Measurements from ENCODE around the gene ARL15.

ARL15 gene

DNA sequence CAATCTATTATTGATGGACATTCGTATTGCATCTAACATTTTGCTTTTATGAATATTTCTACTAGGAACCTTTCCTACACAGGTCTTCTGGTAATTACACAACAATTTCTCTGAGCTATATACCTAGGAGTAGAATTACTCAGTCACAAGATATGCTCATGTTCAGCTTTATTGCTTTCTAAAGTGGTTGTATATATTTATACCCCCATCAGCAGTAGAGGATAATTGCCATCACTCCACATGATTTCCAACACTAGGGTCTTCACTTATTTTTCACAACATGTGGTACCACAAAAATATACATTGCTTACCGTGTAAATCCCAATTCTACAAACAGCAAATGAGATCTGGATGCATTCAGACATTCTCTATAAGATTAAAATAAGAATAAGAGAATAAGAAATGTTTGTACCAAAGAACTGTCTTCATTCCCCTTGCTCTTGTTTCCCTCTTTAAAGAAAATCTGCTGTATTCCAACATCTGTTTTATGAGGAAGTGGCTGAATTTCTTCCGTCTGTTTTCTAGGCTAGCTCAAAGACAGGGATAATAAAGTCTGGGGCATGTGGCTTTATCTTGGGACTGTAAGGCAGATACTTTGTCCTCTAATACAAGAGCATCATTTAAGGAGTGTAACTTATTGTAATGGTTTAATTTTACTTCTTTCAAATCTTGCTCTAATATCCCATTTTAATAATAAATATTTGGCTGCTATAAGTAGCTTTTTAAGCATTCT is 28.2 kb downstream of the ARL15 start:
- H3K4ac ChIP-seq (ENCODE audit: low read length): no peak overlapping the region
- H3K27me3 ChIP-seq (ENCODE audit: control insufficient read depth in 3 of 3, insufficient read depth in 3 of 3, low read depth in 1 of 3, low read length in 3 of 3): peaks cover 0 to 2% (median 0%) of the 10 kb centered on the region in 3 experiments
- no peak overlapping the region for H2BK5ac ChIP-seq (ENCODE audit: low read length)
- peaks cover 1% of the 10 kb centered on the region for H3K79me1 ChIP-seq (ENCODE audit: low read depth, low read length)
- no peak overlapping the region for H3K14ac ChIP-seq (ENCODE audit: low read length)
- H2AK5ac ChIP-seq (ENCODE audit: low read depth, low read length): no peak overlapping the region
- no peak overlapping the region for H3K4me3 ChIP-seq (ENCODE audit: low read length in 2 of 2)
- H2AFZ ChIP-seq (ENCODE audit: low read length): no peak overlapping the region
- no peak overlapping the region for H4K8ac ChIP-seq (ENCODE audit: low read depth, low read length)
- peaks cover 0 to 2% of the 10 kb centered on the region in 2 donors for H3K4me1 ChIP-seq (ENCODE audit: control insufficient read depth in 2 of 2, insufficient read depth in 1 of 2, low read depth in 1 of 2, low read length in 2 of 2)
- H3K36me3 ChIP-seq (replicated peaks in 1 of 2; ENCODE audit: control insufficient read depth in 2 of 2, insufficient read depth in 2 of 2, low read length in 2 of 2): peaks cover 0 to 2% of the 10 kb centered on the region in 2 donors
- H2BK12ac ChIP-seq (ENCODE audit: low read length): no peak overlapping the region
- peaks cover 0 to 4% of the 10 kb centered on the region in 2 donors for H3K9me3 ChIP-seq (replicated peaks in 1 of 2; ENCODE audit: control insufficient read depth in 2 of 2, insufficient read depth in 1 of 2, low read depth in 1 of 2, low read length in 2 of 2)
- WGBS, 2 donors (ENCODE audit: extremely low coverage in 2 of 2, insufficient read length in 2 of 2, insufficient replicate concordance in 1 of 2): no CpG with 5 or more reads among the region's 3 CpGs
- DNase-seq (ENCODE audit: low spot score): no peak
- no peak overlapping the region for H3K23ac ChIP-seq (ENCODE audit: low read depth, low read length, poor library complexity)
- H3K27ac ChIP-seq (replicated peaks; ENCODE audit: low read length): no peak overlapping the region
- H3K9ac ChIP-seq (ENCODE audit: low read depth, low read length, poor library complexity): no peak overlapping the region
- no peak overlapping the region for H3K18ac ChIP-seq (ENCODE audit: low read length)
- H4K91ac ChIP-seq (ENCODE audit: low read depth, low read length, poor library complexity): no peak overlapping the region
- H2BK15ac ChIP-seq (ENCODE audit: low read length): no peak overlapping the region
- H2BK120ac ChIP-seq (ENCODE audit: low read depth, low read length): no peak overlapping the region
- no peak overlapping the region for H3K4me2 ChIP-seq (ENCODE audit: insufficient read depth, low read length, poor library complexity, severe bottlenecking)

DNA sequence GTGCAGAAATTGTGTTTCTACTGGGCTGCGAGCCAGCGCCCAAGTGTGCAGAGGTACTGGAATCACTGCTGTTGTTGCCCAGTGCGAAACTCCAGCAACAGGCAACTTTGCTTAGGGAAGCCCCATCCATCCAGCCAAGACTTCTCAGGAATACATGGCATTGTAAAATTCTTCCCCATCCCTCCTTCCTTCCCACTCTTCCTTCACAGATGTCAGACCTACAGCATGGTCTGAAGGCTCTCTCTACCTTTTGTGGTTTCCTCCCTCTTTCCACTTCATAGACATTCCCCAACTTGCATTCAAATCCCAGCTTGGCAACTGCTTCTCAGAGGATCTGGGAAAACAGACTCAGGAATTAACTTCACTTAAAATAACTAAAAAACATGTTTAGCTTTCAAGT is 30.4 kb downstream of the ARL15 start:
- WGBS, 2 donors (ENCODE audit: extremely low coverage in 2 of 2, insufficient read length in 2 of 2, insufficient replicate concordance in 1 of 2): no CpG with 5 or more reads among the region's 3 CpGs
- H2BK5ac ChIP-seq (ENCODE audit: low read length): no peak overlapping the region
- no peak overlapping the region for H2BK12ac ChIP-seq (ENCODE audit: low read length)
- H2BK15ac ChIP-seq (ENCODE audit: low read length): no peak overlapping the region
- no peak overlapping the region for H3K4me3 ChIP-seq (ENCODE audit: low read length in 2 of 2)
- H3K9me3 ChIP-seq (replicated peaks in 1 of 2; ENCODE audit: control insufficient read depth in 2 of 2, insufficient read depth in 1 of 2, low read depth in 1 of 2, low read length in 2 of 2): peaks cover 0 to 4% of the 10 kb centered on the region in 2 donors
- H4K91ac ChIP-seq (ENCODE audit: low read depth, low read length, poor library complexity): no peak overlapping the region
- H3K9ac ChIP-seq (ENCODE audit: low read depth, low read length, poor library complexity): no peak overlapping the region
- H3K14ac ChIP-seq (ENCODE audit: low read length): no peak overlapping the region
- no peak overlapping the region for H2AFZ ChIP-seq (ENCODE audit: low read length)
- H3K4me2 ChIP-seq (ENCODE audit: insufficient read depth, low read length, poor library complexity, severe bottlenecking): no peak overlapping the region
- H3K18ac ChIP-seq (ENCODE audit: low read length): no peak overlapping the region
- H3K79me1 ChIP-seq (ENCODE audit: low read depth, low read length): peaks cover 1% of the 10 kb centered on the region
- no peak overlapping the region for H2BK120ac ChIP-seq (ENCODE audit: low read depth, low read length)
- H4K8ac ChIP-seq (ENCODE audit: low read depth, low read length): no peak overlapping the region
- H2AK5ac ChIP-seq (ENCODE audit: low read depth, low read length): no peak overlapping the region
- no peaks in the 10 kb centered on the region for H3K4me1 ChIP-seq (ENCODE audit: control insufficient read depth in 2 of 2, insufficient read depth in 1 of 2, low read depth in 1 of 2, low read length in 2 of 2)
- H3K4ac ChIP-seq (ENCODE audit: low read length): no peak overlapping the region
- H3K27ac ChIP-seq (replicated peaks; ENCODE audit: low read length): no peak overlapping the region
- DNase-seq (ENCODE audit: low spot score): no peak
- no peak overlapping the region for H3K23ac ChIP-seq (ENCODE audit: low read depth, low read length, poor library complexity)
- peaks cover 0 to 2% (median 0%) of the 10 kb centered on the region in 3 experiments for H3K27me3 ChIP-seq (ENCODE audit: control insufficient read depth in 3 of 3, insufficient read depth in 3 of 3, low read depth in 1 of 3, low read length in 3 of 3)
- peaks cover 0 to 2% of the 10 kb centered on the region in 2 donors for H3K36me3 ChIP-seq (replicated peaks in 1 of 2; ENCODE audit: control insufficient read depth in 2 of 2, insufficient read depth in 2 of 2, low read length in 2 of 2)

DNA sequence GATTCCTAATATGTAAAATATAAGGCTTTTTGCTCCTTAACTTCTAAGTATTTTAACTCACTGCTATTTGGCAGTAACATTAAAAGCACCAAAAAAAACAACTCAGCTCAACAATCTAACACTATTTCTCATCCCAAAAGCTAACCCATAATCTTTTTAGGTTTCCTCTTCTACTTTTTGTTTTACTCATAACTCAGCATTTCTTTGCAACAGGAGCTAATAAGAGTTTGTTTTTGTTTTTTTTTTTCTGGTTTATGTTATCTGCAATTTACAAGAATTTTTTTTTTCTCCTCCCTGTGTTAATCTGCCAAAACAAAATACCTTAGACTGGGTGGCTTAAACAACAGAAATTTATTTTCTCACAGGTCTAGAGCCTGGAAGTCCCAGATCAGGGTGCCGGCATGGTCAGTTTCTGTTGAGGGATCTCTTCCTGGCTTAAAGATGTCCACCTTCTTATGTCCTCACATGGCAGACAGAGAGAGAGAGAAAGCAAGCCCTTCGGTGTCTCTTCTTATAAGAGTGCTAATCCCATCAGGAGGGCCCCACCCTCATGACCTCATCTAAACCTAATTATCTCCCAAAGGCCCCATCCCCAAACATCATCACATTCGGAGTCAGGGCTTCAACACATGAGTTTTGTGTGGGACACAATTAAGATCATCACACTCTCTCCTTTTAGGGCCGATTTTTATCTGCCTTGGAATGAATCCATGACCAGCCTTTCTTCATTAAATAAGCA is 31.2 kb downstream of the ARL15 start:
- no peak for DNase-seq (ENCODE audit: low spot score)
- no peak overlapping the region for H3K4me2 ChIP-seq (ENCODE audit: insufficient read depth, low read length, poor library complexity, severe bottlenecking)
- no peak overlapping the region for H3K14ac ChIP-seq (ENCODE audit: low read length)
- H3K36me3 ChIP-seq (replicated peaks in 1 of 2; ENCODE audit: control insufficient read depth in 2 of 2, insufficient read depth in 2 of 2, low read length in 2 of 2): peaks cover 0 to 2% of the 10 kb centered on the region in 2 donors
- no peak overlapping the region for H3K4ac ChIP-seq (ENCODE audit: low read length)
- no peak overlapping the region for H3K4me3 ChIP-seq (ENCODE audit: low read length in 2 of 2)
- no peak overlapping the region for H2BK5ac ChIP-seq (ENCODE audit: low read length)
- no CpG with 5 or more reads among the region's 4 CpGs for WGBS, 2 donors (ENCODE audit: extremely low coverage in 2 of 2, insufficient read length in 2 of 2, insufficient replicate concordance in 1 of 2)
- no peaks in the 10 kb centered on the region for H3K4me1 ChIP-seq (ENCODE audit: control insufficient read depth in 2 of 2, insufficient read depth in 1 of 2, low read depth in 1 of 2, low read length in 2 of 2)
- H2BK15ac ChIP-seq (ENCODE audit: low read length): no peak overlapping the region
- no peak overlapping the region for H2AFZ ChIP-seq (ENCODE audit: low read length)
- H3K9ac ChIP-seq (ENCODE audit: low read depth, low read length, poor library complexity): no peak overlapping the region
- no peak overlapping the region for H2AK5ac ChIP-seq (ENCODE audit: low read depth, low read length)
- no peak overlapping the region for H3K18ac ChIP-seq (ENCODE audit: low read length)
- no peak overlapping the region for H4K8ac ChIP-seq (ENCODE audit: low read depth, low read length)
- H2BK12ac ChIP-seq (ENCODE audit: low read length): no peak overlapping the region
- no peak overlapping the region for H3K23ac ChIP-seq (ENCODE audit: low read depth, low read length, poor library complexity)
- peaks cover 0 to 4% of the 10 kb centered on the region in 2 donors for H3K9me3 ChIP-seq (replicated peaks in 1 of 2; ENCODE audit: control insufficient read depth in 2 of 2, insufficient read depth in 1 of 2, low read depth in 1 of 2, low read length in 2 of 2)
- no peak overlapping the region for H4K91ac ChIP-seq (ENCODE audit: low read depth, low read length, poor library complexity)
- peaks cover 0 to 2% (median 0%) of the 10 kb centered on the region in 3 experiments for H3K27me3 ChIP-seq (ENCODE audit: control insufficient read depth in 3 of 3, insufficient read depth in 3 of 3, low read depth in 1 of 3, low read length in 3 of 3)
- no peak overlapping the region for H2BK120ac ChIP-seq (ENCODE audit: low read depth, low read length)
- no peak overlapping the region for H3K27ac ChIP-seq (replicated peaks; ENCODE audit: low read length)
- no peaks in the 10 kb centered on the region for H3K79me1 ChIP-seq (ENCODE audit: low read depth, low read length)

Data from neuronal stem cell (in vitro differentiated cells).